PC-3 (cell line): ENCODE data around the gene DGKI.

ENCODE experiments used
- CTCF ChIP-seq: fragments of 300-600 bp; sonication (generic); conservative IDR thresholded peaks from 2 replicates; pipeline ENCODE4 v1.5.1; 2017; ENCODE audit warnings: antibody characterized with exemption, low read depth, mild to moderate bottlenecking, low read length
- EZH2 ChIP-seq: fragments of 300-600 bp; sonication (generic); IDR thresholded peaks from one replicate; pipeline ENCODE4 v1.6.1; 2017; ENCODE audit warnings: antibody characterized with exemption, mild to moderate bottlenecking, low read length; ENCODE audit not compliant: unreplicated experiment
- EZH2phosphoT487 ChIP-seq: fragments of 300-600 bp; sonication (generic); IDR thresholded peaks from 2 replicates; pipeline ENCODE4 v1.6.1; 2018; ENCODE audit warnings: mild to moderate bottlenecking, antibody characterized with exemption, low read length, borderline replicate concordance

- TF ChIP-seq CTCF (no peak), EZH2 (no peak), EZH2phosphoT487 (no peak)
Observed at GRCh38 chr7:137670222-137671064, 176.3 kb downstream of the DGKI start.
